ENCODE data around the gene IL15RA.
"Not testable (repeated sequence)": the region's sequence is repeated elsewhere in the genome, so short reads cannot be mapped to it uniquely, and the experiment has no call there.

Gene IL15RA

DNA sequence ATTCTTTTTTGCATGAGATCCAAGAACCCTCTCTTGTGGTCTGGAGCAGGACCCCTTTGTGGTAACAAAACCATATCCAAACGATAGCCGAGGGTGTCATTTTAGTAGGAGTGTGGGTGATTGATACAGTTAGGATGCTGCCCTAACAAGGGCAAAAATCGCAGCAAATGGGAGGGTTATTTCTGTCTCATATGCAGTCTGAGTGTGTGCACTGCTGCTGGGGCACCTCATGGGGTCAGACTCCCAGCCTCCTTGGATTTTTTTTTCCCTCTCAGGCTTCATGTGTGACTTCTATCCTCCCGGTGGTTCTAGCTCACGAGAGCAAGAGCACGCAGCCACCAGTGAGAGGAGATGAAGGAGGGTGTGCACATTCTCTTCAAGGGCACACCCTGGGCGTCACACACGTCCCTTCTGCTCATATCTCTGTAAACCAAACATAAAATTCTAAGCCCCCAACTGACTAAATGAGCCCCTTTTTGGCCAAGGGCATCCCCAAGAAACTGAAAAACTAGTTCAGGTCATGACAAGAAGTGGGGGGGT lies 28.6 kb upstream of the IL15RA start:
- DNase-seq = no peak

- not testable (repeated sequence) for DNase-seq
Measured at GRCh38 chr10:6005161-6005804, 27.9 kb upstream of the IL15RA start.

GRCh38 chr10:6002809-6003510 lies 25.6 kb upstream of the IL15RA start:
- no peak for DNase-seq

GRCh38 chr10:5999440-6000165 lies 22.3 kb upstream of the IL15RA start:
- no peak for DNase-seq

DNA sequence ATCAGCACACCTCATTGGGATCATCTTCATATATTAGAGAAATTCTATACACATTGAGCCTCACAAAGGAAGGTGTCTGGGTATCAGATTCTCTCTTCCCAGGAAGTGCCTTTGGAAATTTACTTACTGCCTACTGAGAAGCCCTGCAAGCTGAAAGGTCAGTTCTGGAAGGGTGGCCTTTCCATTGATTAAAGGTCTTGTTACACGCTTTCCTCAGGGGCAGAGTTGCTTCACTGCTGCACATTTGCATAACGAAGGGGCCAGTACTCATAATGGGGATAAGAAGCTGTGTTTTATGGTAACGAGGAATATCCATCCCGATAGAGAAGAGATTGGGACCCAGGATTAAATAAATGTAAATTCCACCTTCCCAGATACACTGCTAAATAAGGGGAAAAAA lies 19.4 kb upstream of the IL15RA start:
- no peak for DNase-seq

- no peak for DNase-seq
Measured at GRCh38 chr10:5992398-5992797, 15.1 kb upstream of the IL15RA start.

DNA sequence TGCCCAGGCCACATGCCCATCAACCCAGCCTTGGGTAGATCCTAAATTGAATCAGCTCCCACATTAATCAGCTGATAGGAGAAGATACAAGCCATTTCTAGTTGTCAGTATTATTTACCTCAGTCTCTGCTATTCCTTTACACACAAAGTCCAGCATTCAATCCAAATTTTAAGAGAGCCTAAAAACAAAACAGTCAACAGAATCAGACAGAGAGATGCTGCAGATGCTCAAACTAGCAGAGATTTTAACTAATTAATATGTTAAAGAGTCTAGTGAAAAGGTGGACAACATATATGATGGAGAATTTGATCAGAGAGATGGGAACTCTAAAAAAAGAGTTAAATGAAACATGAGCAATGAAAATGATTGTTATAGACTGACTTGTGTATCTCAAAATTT lies 14.4 kb upstream of the IL15RA start:
- no peak for DNase-seq

GRCh38 chr10:5989756-5990155 lies 12.4 kb upstream of the IL15RA start:
- DNase-seq = no peak

DNA sequence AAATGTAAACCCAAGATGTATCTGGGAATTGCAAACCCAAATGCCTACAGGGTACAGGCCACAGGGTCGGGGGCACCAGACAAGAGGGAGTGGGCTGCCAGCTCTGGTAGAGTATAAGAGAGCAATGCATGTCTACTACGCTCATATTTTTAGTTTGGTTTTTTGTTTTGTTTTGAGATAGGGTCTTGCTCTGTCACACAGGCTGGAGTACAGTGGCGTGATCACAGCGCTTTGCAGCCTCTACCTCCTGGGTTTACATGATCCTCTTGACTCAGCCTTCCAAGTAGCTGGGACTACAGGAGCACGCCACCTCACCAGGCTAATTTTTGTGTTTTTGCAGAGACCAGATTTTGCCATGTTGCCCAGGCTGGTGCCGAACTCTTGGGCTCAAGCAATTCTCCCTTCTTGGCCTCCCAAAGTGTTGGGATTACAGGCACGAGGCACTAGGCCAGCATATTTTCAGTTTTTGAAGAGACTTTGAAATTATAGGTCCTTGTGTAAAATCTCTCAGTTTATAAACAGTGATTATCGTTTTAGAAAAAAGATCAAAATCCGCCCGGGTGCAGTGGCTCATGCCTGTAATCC lies 11.1 kb upstream of the IL15RA start:
- DNase-seq = no peak

- no peak for DNase-seq
Measured at GRCh38 chr10:5987747-5988146, 10.4 kb upstream of the IL15RA start.

DNA sequence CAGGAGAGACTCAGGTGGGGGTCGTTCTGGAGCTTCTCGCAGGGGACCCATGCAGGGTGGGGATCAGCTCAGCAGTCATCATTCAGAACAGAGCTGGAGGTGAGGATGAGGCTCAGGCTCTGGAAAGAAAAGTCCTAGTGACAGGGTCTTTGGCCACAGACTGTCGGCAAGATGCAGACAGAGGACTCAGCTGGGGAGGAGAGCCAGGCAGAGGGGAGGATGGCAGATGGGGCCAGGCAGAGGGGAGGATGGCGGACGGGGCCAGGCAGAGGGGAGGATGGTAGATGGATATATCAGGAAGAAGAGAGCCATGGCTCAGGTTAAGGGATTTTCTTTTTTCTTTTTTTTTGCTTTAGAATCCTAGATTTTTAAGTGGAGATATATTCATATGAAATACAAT lies 7.7 kb upstream of the IL15RA start:
- DNase-seq = no peak

GRCh38 chr10:5983774-5984173 lies 6.4 kb upstream of the IL15RA start:
- no peak for DNase-seq

- no peak for DNase-seq
Measured at GRCh38 chr10:5981529-5981928, 4.2 kb upstream of the IL15RA start.

DNA sequence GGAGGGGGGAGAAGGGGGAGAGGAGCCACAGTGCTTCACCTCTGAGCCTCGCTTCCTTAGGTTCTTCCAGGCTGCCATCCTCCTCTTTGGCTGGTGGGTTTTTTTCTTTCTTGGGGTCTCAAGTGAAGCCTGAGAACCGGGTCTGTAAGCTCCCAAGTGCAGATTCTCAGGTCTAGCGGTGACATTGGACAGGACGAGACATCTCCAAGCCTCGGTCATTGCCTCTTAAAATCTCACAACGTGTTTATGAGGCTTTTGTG lies 817 bp upstream of the IL15RA start:
- no peak for DNase-seq

- DNase-seq = peak; percentile 21
Measured at GRCh38 chr10:5976512-5977470, 552 bp downstream of the IL15RA start.

DNA sequence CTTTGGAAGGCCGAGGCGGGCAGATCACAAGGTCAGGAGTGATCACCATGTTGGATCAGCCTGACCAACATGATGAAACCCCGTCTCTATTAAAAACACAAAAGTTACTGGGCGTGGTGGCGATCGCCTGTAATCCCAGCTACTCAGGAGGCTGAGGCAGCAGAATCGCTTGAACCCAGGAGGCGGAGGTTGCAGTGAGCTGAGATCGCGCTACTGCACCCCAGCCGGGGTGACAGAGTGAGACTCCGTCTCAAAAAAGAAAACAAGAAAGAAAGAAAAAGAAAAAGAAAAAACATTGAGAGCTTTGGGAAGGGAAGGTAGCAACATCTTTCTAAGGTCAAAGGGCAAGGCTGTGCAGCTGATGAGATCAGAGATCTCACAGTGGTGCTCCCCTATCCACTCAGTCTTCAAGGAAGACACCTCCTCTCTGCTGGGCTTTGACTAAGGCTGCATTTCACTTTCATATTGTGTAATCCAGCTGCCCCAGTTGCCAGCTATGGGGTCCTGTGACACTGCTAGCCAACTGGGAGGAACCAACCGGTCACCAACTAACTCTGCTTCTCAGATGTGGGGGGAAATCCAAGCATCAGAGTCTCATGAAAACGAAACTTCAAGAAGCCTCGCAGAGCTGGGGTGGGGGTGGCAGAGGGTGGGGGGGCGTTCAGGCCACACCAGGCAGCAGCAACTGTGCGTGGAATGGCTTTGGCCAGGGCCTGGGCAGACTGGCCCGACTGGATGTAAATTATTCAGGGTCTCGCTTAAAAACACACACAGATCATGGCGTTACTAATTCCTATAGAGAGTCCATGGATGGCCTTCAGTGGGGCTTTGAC lies 1.5 kb downstream of the IL15RA start:
- no peak for DNase-seq

- DNase-seq = no peak
Measured at GRCh38 chr10:5973069-5973468, 4.3 kb downstream of the IL15RA start.

GRCh38 chr10:5971886-5972285 lies 5.5 kb downstream of the IL15RA start:
- no peak for DNase-seq

DNA sequence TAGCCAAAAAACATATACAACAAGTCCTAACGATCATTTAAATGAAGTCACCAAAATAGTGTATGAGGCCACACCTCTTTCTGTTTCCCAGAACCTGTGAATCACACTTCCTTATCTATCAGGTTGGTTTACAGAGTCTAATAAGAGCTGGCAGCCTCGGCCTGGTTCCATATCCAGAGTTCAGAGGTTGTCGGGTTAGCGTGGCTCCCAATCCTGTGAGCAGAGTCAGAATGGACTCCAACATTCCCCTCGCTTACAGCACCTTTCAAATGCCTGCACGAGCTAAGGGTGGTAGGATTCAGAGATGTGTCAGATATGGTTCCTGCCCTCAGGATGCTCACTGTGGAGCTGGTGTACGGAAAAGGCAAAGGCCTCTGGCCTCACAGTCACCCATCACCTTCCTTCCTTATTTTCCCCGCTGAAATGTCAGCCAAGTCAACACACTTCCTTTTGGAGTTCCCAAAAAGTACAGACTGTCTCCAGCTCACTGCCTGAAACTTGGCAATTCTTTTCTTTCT lies 6.0 kb downstream of the IL15RA start:
- no peak for DNase-seq

- no peak for DNase-seq
Measured at GRCh38 chr10:5970527-5970926, 6.8 kb downstream of the IL15RA start.

DNA sequence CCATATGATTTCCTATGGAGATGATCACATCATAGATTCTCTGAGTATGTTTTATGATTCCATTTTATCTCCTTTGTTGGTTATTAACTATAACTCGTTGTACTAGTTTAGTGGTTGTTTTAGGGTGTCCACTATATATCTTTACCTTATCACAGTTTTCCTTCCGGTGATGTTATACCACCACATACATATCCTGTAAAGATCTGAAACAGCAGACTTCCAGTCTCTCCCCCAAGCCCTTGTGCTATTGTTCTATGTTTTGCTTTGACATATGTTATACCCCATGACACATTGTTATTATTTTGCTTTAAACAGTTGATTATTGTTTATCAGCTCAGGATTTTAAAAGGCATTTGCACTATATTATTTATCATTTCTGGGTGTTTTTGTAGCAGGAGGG lies 7.3 kb downstream of the IL15RA start:
- no peak for DNase-seq

All from fibroblast of skin of right quadriceps (primary cell).